ENCODE results near the gene SLC22A7.
A peak's percentile ranks its signal among the peaks of the same experiment; 100 is the strongest.
"Not testable (repeated sequence)": the region's sequence is repeated elsewhere in the genome, so short reads cannot be mapped to it uniquely, and the experiment has no call there.

Gene SLC22A7

GRCh38 chr6:43339168-43339567 is 41.1 kb downstream of the SLC22A7 start:
- Histone ChIP-seq H3K27me3 (ENCODE audit: low read depth, low read length) (no peaks in the 10 kb centered on the region), H2AFZ (ENCODE audit: low read depth, low read length) (no peak overlapping the region), H4K20me1 (ENCODE audit: insufficient read depth, low read length) (no peaks in the 10 kb centered on the region), H3K27ac (ENCODE audit: low read length) (peak overlapping the region; percentile 98), H3K36me3 (replicated peaks; ENCODE audit: low read depth, low read length) (peaks cover 70% of the 10 kb centered on the region), H3K4me1 (ENCODE audit: low read length) (peaks cover 66% of the 10 kb centered on the region), H3K4me2 (ENCODE audit: low read length) (peak overlapping the region; percentile 75), H3K9ac (ENCODE audit: low read length) (peak overlapping the region; percentile 73), H3K9me3 (ENCODE audit: insufficient read depth, low read length) (no peaks in the 10 kb centered on the region), H3K4me3 (ENCODE audit: low read length) (peak overlapping the region; percentile 52), H3K79me2 (ENCODE audit: low read length) (peaks cover 15% of the 10 kb centered on the region)
- no peak for TF ChIP-seq EZH2phosphoT487 (IDR thresholded peaks at IDR 0.05; ENCODE audit: low read depth)
- TF ChIP-seq CTCF (IDR thresholded peaks at IDR 0.05; ENCODE audit: low read depth, low read length) = no peak

DNA sequence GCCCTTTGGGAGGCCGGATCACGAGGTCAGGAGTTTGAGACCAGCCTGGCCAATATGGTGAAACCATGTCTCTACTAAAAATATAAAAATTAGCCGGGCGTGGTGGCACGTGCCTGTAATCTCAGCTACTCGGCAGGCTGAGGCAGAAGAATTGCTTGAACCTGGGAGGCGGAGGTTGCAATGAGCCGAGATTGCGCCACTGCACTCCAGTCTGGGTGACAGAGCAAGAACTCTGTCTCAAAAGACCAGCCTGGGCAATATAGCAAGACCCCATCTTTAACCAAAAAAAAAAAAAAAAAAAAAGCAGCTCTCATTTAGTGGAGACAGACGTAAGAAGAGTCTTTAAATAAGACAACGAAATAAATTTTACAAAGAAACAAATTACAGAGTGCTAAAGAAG is 48.2 kb downstream of the SLC22A7 start:
- Histone ChIP-seq H3K79me2 (ENCODE audit: low read length) (peaks cover 22% of the 10 kb centered on the region; the same call in 1 of the 2 replicates), H3K4me2 (ENCODE audit: low read length) (peak overlapping the region; percentile 57), H3K36me3 (replicated peaks; ENCODE audit: low read depth, low read length) (peaks cover 75% of the 10 kb centered on the region), H3K4me1 (ENCODE audit: low read length) (peaks cover 34% of the 10 kb centered on the region), H3K27ac (ENCODE audit: low read length) (peak overlapping the region; percentile 81; the same call in 1 of the 2 replicates)
- not testable (repeated sequence) for H3K4me3 ChIP-seq (ENCODE audit: low read length); H2AFZ ChIP-seq (ENCODE audit: low read depth, low read length); H3K27me3 ChIP-seq (ENCODE audit: low read depth, low read length); H3K9ac ChIP-seq (ENCODE audit: low read length); H4K20me1 ChIP-seq (ENCODE audit: insufficient read depth, low read length); H3K9me3 ChIP-seq (ENCODE audit: insufficient read depth, low read length)

GRCh38 chr6:43347021-43347420 is 49.0 kb downstream of the SLC22A7 start:
- Histone ChIP-seq H3K79me2 (ENCODE audit: low read length) (peaks cover 22% of the 10 kb centered on the region; the same call in 1 of the 2 replicates), H3K27me3 (ENCODE audit: low read depth, low read length) (no peaks in the 10 kb centered on the region), H3K4me2 (ENCODE audit: low read length) (peak overlapping the region; percentile 57), H3K9ac (ENCODE audit: low read length) (peak overlapping the region; percentile 40; the same call in 1 of the 2 replicates), H3K4me1 (ENCODE audit: low read length) (peaks cover 32% of the 10 kb centered on the region), H4K20me1 (ENCODE audit: insufficient read depth, low read length) (no peaks in the 10 kb centered on the region), H3K9me3 (ENCODE audit: insufficient read depth, low read length) (no peaks in the 10 kb centered on the region), H2AFZ (ENCODE audit: low read depth, low read length) (no peak overlapping the region), H3K36me3 (replicated peaks; ENCODE audit: low read depth, low read length) (peaks cover 71% of the 10 kb centered on the region), H3K27ac (ENCODE audit: low read length) (peak overlapping the region; percentile 81), H3K4me3 (ENCODE audit: low read length) (peak overlapping the region; percentile 27)
- TF ChIP-seq CTCF (IDR thresholded peaks at IDR 0.05; ENCODE audit: low read depth, low read length) (no peak), EZH2phosphoT487 (IDR thresholded peaks at IDR 0.05; ENCODE audit: low read depth) (no peak)

GRCh38 chr6:43347444-43347843 is 49.4 kb downstream of the SLC22A7 start:
- no peak for TF ChIP-seq CTCF (IDR thresholded peaks at IDR 0.05; ENCODE audit: low read depth, low read length)
- no peak for TF ChIP-seq EZH2phosphoT487 (IDR thresholded peaks at IDR 0.05; ENCODE audit: low read depth)
- no peaks in the 10 kb centered on the region for H3K27me3 ChIP-seq (ENCODE audit: low read depth, low read length)
- H3K4me3 ChIP-seq (ENCODE audit: low read length) = peak overlapping the region; percentile 27
- peaks cover 71% of the 10 kb centered on the region for H3K36me3 ChIP-seq (replicated peaks; ENCODE audit: low read depth, low read length)
- H3K9ac ChIP-seq (ENCODE audit: low read length) = peak overlapping the region; percentile 40; the same call in 1 of the 2 replicates
- H3K4me1 ChIP-seq (ENCODE audit: low read length) = peaks cover 32% of the 10 kb centered on the region
- peaks cover 23% of the 10 kb centered on the region for H3K79me2 ChIP-seq (ENCODE audit: low read length)
- H4K20me1 ChIP-seq (ENCODE audit: insufficient read depth, low read length) = no peaks in the 10 kb centered on the region; the same call in 1 of the 2 replicates
- H3K9me3 ChIP-seq (ENCODE audit: insufficient read depth, low read length) = no peaks in the 10 kb centered on the region
- H2AFZ ChIP-seq (ENCODE audit: low read depth, low read length) = no peak overlapping the region
- H3K4me2 ChIP-seq (ENCODE audit: low read length) = peak overlapping the region; percentile 57
- H3K27ac ChIP-seq (ENCODE audit: low read length) = peak overlapping the region; percentile 81

GRCh38 chr6:43351951-43352350 is 53.9 kb downstream of the SLC22A7 start:
- not testable (repeated sequence) for H3K4me2 ChIP-seq (ENCODE audit: low read length); H3K9ac ChIP-seq (ENCODE audit: low read length); H3K4me3 ChIP-seq (ENCODE audit: low read length); H3K27ac ChIP-seq (ENCODE audit: low read length); H3K9me3 ChIP-seq (ENCODE audit: insufficient read depth, low read length); H3K27me3 ChIP-seq (ENCODE audit: low read depth, low read length); H2AFZ ChIP-seq (ENCODE audit: low read depth, low read length)
- peaks cover 38% of the 10 kb centered on the region for H3K4me1 ChIP-seq (ENCODE audit: low read length)
- peaks cover 76% of the 10 kb centered on the region for H3K36me3 ChIP-seq (replicated peaks; ENCODE audit: low read depth, low read length)
- peaks cover 29% of the 10 kb centered on the region for H3K79me2 ChIP-seq (ENCODE audit: low read length)
- H4K20me1 ChIP-seq (ENCODE audit: insufficient read depth, low read length) = peaks cover 15% of the 10 kb centered on the region; the same call in 1 of the 2 replicates

Measured in OCI-LY3 (cell line).